Measurements from ENCODE around the gene NOM1.

NOM1 gene

DNA sequence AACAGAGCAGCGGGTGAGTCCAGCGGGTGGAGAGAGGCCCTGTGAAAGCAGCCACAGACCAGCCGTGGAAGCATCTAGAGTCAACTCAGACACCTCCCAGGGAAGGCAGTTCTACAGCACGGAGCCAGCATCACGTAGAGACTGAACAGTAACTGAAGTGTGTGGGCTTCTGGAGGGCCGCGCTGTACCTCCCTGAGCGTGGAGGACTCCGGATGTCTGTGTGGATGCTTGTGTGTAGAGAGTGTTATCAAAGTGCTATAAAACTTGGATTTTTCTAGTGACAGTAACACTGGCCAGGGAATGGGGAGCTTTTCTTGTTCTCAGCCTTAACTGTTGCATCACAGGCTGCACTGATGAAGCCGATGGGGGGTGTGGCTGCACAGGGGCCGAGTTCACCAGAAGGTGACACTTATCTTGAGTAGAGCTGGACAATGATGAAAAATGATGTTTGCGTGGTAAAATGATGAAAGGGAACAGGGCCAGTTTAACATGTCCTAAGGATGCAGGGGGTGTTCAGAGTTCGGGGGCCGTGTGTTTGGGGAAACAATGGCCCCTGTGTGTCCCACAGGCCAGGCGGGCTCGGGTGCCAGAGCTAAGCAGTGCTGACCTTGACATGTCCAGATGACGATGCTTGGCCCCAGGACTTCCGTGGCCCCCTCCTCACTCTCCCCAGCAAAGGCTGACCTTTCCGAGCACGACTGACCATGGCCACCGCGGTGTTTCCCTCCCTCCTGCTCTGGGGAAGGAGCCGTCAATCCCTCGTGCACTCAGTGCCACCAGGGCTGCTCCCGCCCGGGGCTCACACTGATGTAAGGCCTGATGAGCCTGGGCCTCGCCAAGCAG lies 39.1 kb downstream of the NOM1 start:
- POLR2A ChIA-PET, result no interaction called here

DNA sequence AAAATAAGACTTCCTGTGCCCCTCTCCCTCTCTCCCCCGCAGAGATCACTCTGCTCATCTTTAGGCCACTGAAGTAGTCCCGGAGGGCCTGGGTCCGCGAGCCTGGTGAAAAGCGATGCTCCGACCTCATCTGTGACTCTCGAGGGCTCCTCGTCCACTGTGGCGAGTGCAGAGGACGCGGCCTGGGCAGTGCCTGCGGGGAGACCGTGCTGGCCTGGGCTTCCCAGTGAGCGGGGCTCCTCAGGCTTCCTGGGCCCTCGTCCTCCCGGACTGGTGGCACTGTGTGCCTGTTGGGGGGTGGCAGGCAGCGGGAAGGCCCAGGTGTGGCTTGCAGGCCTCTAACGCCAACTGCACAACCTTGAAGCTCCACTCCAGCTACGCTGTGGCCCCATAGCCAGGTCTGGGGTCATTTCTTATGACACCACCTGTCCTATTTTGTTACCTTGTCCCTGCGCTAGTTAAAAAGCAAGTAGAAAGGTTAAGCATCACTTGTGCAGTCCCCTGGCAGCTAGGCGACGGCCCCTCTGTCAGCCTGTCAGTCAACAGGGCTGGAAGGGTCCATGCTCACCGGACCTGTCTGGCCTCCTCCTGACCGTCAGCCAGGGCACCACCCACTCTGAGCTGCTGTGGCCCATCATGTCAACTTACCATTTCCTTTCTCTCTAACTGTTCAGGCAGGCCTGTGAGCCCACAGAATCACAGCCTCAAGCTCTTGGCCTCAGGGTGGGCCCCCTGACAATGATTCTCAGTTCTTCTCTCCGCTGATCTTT lies 40.4 kb downstream of the NOM1 start:
- TF ChIP-seq ZNF384 (IDR thresholded peaks at IDR 0.05) (no peak), ARNT (IDR thresholded peaks at IDR 0.05) (no peak), FOXA1 (IDR thresholded peaks at IDR 0.05) (no peak), NFRKB (IDR thresholded peaks at IDR 0.05) (no peak)
- ChIA-PET CTCF (no interaction called here), POLR2A (interaction anchor here (1.6 kb wide), 1 partner anchor 21 kb away, joined by 4 read pairs; the partner anchor contains the start of gene MNX1)
- DNase-seq (ENCODE audit: extremely low spot score), result no peak

More for the DNA sequence above, 39.1 kb downstream of the NOM1 start:
- TF ChIP-seq L3MBTL2 (conservative IDR thresholded peaks at IDR 0.05) (no peak), ELF4 (IDR thresholded peaks at IDR 0.05) (no peak), SUZ12 (IDR thresholded peaks at IDR 0.05) (no peak), ZNF384 (IDR thresholded peaks at IDR 0.05) (no peak), NFRKB (IDR thresholded peaks at IDR 0.05) (no peak), LEF1 (IDR thresholded peaks at IDR 0.05; ENCODE audit: borderline replicate concordance) (no peak), BHLHE40 (IDR thresholded peaks at IDR 0.05; ENCODE audit: borderline replicate concordance) (no peak), FOXA1 (IDR thresholded peaks at IDR 0.05) (no peak), CTBP1 (IDR thresholded peaks at IDR 0.05; ENCODE audit: borderline replicate concordance) (no peak), ARNT (IDR thresholded peaks at IDR 0.05) (no peak), HDGF (IDR thresholded peaks at IDR 0.05; ENCODE audit: borderline replicate concordance) (no peak), FOXM1 (IDR thresholded peaks at IDR 0.05; ENCODE audit: borderline replicate concordance) (no peak), FOXK2 (IDR thresholded peaks at IDR 0.05) (no peak), TARDBP (IDR thresholded peaks at IDR 0.05) (no peak), SP1 (IDR thresholded peaks at IDR 0.05) (no peak)
- TF ChIP-seq, protein P1, sequence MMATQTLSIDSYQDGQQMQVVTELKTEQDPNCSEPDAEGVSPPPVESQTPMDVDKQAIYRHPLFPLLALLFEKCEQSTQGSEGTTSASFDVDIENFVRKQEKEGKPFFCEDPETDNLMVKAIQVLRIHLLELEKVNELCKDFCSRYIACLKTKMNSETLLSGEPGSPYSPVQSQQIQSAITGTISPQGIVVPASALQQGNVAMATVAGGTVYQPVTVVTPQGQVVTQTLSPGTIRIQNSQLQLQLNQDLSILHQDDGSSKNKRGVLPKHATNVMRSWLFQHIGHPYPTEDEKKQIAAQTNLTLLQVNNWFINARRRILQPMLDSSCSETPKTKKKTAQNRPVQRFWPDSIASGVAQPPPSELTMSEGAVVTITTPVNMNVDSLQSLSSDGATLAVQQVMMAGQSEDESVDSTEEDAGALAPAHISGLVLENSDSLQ (IDR thresholded peaks at IDR 0.05), result no peak
- CTCF ChIA-PET, result no interaction called here
- no peak for DNase-seq (ENCODE audit: extremely low spot score)

DNA sequence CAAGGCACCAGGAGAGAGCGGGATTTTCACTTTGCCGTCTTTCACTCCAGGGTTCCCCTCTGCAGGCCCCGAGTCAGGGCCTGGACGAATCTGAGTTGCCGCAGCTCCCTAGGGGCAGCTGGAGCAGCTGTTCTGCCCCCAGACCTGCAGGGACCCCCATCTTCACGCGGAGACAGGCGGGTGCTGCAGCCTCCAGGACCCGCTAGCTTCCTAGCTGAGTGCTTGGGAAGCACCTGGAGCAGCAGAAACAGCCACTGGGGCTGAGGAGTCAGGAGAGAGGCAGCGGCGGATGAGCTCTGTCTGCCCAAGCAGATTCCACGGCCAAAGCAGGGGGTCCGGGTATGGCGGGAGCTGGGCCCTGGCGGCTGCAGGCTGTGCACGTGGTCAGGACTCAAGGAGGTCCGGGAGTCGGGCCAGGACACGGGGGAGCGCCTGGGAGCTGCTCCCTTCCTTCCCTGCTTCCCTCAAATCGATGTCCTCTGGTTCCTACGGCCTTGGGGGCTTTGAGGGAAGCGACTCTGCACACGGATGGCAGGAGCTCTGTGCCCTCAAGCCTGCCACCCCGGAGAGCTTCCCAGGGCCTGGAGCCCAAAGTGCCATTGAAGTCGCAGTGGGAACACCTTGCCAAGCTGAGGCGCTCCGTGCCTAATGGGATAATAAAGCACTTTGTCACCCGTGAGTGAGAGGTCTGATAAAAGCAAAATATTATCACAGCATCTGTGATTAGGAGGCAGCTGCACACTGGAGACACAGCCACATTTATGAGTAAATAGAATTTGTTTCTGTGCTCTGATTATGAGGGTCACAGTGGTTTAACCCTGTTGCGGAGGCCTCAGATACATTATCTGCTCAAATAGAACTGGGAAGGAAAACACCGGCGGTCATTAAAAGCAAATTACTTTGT lies 43.8 kb downstream of the NOM1 start:
- DNase-seq (ENCODE audit: extremely low spot score), result no peak
- TF ChIP-seq ELF4 (IDR thresholded peaks at IDR 0.05), result no peak
- no peak for TF ChIP-seq SUZ12 (IDR thresholded peaks at IDR 0.05)
- TF ChIP-seq FOXM1 (IDR thresholded peaks at IDR 0.05; ENCODE audit: borderline replicate concordance), result no peak
- TF ChIP-seq ARNT (IDR thresholded peaks at IDR 0.05), result no peak
- TF ChIP-seq TARDBP (IDR thresholded peaks at IDR 0.05), result no peak
- no peak for TF ChIP-seq L3MBTL2 (conservative IDR thresholded peaks at IDR 0.05)
- no peak for TF ChIP-seq SP1 (IDR thresholded peaks at IDR 0.05)
- no peak for TF ChIP-seq NFRKB (IDR thresholded peaks at IDR 0.05)
- TF ChIP-seq FOXK2 (IDR thresholded peaks at IDR 0.05), result no peak
- TF ChIP-seq CTBP1 (IDR thresholded peaks at IDR 0.05; ENCODE audit: borderline replicate concordance), result no peak
- TF ChIP-seq, protein P1 (IDR thresholded peaks at IDR 0.05), result no peak
- no peak for TF ChIP-seq BHLHE40 (IDR thresholded peaks at IDR 0.05; ENCODE audit: borderline replicate concordance)
- TF ChIP-seq ZNF384 (IDR thresholded peaks at IDR 0.05), result no peak
- TF ChIP-seq LEF1 (IDR thresholded peaks at IDR 0.05; ENCODE audit: borderline replicate concordance), result no peak
- TF ChIP-seq HDGF (IDR thresholded peaks at IDR 0.05; ENCODE audit: borderline replicate concordance), result no peak
- ChIA-PET CTCF (no interaction called here), POLR2A (interaction anchor here (0.8 to 1.3 kb wide), 4 partner anchors 17 to 44 kb away, joined by 3 to 5 read pairs (median 4); partner anchors contain the start of genes MNX1 and NOM1)

DNA sequence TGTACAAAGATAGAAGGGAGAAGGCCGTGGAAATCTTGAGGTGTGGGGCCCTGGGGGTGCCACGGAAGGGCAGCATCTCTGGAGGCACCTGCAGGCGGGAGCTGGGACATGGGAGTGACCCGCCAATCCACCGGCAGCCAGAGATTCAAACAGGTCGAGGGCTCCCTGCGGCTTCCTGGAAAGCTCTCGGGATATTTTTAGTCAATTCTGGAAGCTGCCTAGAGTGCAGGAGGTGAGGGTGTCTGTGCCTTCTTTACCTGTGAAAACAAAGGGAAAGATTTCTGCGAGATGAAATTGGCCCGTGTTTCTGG lies 44.4 kb downstream of the NOM1 start:
- no peak for DNase-seq (ENCODE audit: extremely low spot score)
- ChIA-PET POLR2A (interaction anchor here (0.8 to 1.3 kb wide), 3 partner anchors 17 to 44 kb away, joined by 3 to 5 read pairs (median 3); partner anchors contain the start of genes MNX1 and NOM1), CTCF (no interaction called here)
- no peak for TF ChIP-seq SUZ12 (IDR thresholded peaks at IDR 0.05)
- TF ChIP-seq L3MBTL2 (conservative IDR thresholded peaks at IDR 0.05), result no peak
- TF ChIP-seq ZNF384 (IDR thresholded peaks at IDR 0.05), result no peak
- TF ChIP-seq FOXK2 (IDR thresholded peaks at IDR 0.05), result no peak
- TF ChIP-seq NFRKB (IDR thresholded peaks at IDR 0.05), result no peak

GRCh38 chr7:156994417-156994816 lies 44.9 kb downstream of the NOM1 start:
- TF ChIP-seq ELF4 (IDR thresholded peaks at IDR 0.05) (no peak), FOXM1 (IDR thresholded peaks at IDR 0.05; ENCODE audit: borderline replicate concordance) (no peak), NFRKB (IDR thresholded peaks at IDR 0.05) (no peak), TARDBP (IDR thresholded peaks at IDR 0.05) (no peak), CTBP1 (IDR thresholded peaks at IDR 0.05; ENCODE audit: borderline replicate concordance) (no peak), BHLHE40 (IDR thresholded peaks at IDR 0.05; ENCODE audit: borderline replicate concordance) (no peak), L3MBTL2 (conservative IDR thresholded peaks at IDR 0.05) (no peak), FOXK2 (IDR thresholded peaks at IDR 0.05) (no peak), ZNF384 (IDR thresholded peaks at IDR 0.05) (no peak), LEF1 (IDR thresholded peaks at IDR 0.05; ENCODE audit: borderline replicate concordance) (no peak), FOXA1 (IDR thresholded peaks at IDR 0.05) (no peak)
- ChIA-PET CTCF (no interaction called here), POLR2A (no interaction called here)
- no peak for DNase-seq (ENCODE audit: extremely low spot score)

All from HEK293T (cell line).